UCSD-AML1 (cell line): ENCODE data around the gene MAP3K5.

Experiments
- DNase-seq: peaks from one replicate; lab custom pipeline; 2025; ENCODE audit not compliant: unreplicated experiment; lab: John Stamatoyannopoulos, UW

MAP3K5 gene

DNA sequence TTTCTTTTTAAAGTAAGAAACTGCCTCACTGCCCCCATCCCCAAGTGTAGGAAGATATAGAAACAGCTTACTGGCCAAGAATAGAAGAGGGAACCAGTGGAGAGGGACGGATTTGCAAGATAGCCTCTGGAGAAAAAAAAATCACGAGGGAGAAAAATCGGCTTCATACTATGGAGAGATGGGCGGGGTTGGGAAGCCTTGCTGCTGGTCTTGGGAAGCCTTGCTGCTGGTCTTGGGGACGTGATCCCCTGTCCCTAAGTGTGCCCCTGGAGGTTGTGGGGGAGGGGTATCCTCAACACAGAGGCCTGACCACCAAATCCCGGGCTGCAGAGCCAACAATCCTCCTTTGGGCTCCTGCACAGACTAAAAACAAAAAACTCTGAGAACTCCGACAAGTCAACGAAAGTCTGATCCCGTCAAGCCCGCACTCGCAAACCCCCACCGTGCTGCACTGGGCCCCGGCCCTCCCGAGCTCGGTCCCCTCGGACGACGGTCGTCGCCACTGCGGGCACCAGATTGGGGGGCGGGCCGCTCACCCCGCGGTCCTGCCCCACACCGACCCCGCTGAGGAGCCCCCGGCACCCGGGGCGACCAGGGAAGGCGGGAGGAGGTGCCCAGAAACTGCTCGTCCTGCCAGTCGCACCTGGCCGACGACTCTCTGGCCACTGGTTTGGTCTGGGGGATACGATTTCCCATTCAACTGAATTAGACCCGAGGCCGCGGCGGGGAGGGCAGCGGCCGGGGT is 242.8 kb downstream of the MAP3K5 start:
- peak; percentile 36 for DNase-seq

DNA sequence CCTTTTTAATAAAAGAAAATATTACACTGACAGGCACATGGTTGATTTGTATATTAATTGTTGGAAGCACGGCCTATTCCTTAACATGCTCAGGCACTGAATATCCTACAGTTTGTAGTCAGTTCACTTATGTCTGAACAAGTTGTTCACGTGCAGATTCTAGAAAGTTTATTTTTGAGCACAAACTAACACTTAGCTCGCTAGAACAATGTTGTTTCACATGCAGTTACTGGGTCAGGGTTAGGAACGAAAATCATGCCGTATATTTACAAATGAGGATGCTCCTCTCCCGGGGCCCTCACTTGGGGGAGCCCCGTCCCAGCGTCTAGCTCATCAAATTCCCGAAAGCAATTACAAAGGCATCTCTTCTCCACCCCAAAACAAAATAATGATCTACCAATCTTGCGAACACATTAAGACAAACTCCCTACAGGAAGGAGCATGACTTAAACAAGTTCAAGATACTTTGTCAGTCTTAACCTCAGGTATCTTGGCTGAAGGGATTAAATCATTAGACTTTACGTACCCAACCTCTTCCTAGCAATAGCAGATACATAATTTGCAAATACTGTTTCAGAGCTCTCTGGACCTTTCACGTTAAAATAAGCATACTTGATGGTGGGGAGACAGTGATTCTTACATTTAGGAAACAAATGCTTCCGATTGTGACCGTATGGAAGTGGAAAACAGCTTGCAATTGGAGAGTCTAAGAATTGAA is 243.5 kb downstream of the MAP3K5 start:
- no peak for DNase-seq

DNA sequence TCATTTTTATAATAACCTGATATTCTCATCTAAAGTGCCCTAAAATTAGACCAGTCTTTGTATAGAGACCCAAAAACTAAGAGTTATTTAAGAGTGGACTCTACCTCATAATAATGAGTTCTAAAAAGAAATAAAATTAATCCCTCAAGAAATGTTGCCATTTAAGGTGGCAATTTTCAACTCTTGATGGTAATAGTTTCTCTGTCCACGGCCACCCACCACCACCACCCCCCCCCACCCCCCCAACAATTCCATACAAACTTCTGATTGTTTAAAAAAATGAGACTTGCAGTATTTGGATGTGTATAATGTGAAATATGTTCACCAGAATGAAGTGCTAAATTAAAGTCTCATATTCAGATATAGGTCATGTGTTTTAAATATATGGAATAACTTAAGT is 244.4 kb downstream of the MAP3K5 start:
- no peak for DNase-seq

DNA sequence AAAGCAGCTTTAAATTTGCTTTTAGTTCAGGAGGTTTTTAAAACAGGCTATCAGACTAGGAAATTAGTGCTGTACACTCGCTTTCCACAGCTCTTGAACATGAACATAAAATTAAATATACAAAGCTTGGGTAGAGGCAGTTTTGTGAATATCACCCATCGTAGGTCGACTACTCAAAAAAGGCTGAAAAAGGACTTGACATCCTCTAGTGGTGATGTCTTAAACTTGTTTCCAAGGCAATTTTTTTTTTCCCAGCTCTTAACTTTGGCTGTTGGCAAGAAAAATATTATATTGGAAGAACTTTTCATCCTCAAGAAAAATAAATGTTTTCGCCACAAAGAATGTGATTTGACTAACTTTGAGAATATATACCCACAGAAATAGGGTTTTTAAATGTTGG is 244.9 kb downstream of the MAP3K5 start:
- no peak for DNase-seq

DNA sequence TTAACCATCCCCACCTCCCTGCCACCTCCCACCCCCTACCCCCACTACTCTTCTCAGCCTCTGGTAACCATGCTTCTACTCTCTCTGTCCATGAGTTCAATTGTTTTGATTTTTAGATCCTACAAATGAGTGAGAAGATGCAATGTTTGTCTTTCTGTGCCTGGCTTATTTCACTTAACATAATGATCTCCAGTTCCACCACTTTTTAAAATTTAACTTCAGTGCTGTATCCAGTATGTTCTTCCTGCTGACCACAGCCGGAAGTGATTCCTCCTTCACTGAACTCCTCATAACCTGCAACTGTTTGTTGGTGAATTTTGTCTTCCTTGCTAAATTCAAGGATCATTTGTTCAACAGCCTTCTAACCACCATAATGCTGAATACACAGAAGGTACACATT is 245.9 kb downstream of the MAP3K5 start:
- DNase-seq, result no peak

DNA sequence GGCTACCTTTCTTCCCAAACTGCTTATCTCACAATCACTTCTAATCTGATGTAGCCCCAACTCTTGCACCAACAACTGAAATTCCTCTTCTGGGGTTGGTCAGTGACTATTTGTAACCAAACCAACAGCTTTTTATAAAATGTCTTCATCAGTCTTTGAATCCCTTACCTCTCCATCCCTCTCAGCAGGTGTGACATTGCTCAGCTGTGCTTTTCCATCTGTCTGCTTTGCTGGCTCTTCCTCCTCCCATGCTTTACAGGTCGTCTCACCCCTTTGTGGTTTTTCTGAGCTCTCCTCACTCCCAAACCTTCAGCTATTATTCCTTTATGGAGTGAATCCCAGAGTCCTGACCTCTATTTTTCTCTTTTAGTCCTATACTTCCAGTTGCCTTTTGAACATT is 248.0 kb downstream of the MAP3K5 start:
- DNase-seq, result no peak

DNA sequence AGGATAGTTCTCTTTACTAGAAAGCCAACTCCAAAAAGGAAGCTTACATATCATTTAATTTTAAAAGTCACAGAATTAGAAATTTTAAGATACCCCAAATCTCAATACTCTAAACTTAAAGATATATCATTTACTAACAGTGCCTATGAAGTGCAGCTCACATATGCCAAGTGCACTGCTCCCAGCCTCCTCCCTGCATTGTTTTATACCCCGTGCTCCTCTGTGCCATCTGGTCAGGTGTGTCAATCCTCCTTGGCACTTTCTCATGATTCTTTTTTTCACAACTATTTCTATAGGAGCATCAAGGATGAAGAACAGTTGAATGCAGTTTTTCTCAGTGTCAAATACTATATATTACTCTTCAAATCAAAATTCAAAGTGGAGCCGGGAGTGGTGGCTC is 250.9 kb downstream of the MAP3K5 start:
- no peak for DNase-seq

DNA sequence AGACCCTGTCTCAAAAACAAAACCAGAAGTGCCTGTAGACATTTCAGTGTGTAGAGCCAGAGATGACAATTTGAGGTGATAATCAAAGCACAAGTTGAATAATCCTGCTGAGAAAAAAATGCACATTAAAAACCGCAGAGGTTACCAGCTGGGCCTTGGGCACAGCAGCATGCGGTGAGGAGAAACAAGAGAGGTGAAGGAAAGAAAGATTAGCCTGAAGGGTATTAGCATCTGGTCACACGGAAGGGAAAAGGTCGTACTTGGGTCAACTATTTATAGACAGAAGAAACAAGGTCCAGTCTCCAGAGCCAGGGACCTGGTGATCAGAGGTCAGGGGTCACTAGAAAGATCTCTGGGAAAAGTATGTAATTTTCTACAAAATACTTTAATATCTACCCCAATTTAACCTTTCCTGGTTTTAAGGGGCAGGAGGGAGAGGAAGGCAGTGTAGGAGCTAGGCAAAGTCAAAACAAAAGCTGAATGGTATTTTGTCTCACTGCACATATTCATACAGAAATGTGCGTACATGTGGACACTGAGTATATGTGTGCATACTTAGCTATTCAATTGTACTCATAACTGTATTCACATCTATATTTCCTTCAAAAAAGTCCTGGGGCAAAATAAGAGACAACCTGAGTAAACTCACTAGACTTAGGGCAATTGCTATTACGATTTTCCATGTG is 252.2 kb downstream of the MAP3K5 start:
- no peak for DNase-seq

DNA sequence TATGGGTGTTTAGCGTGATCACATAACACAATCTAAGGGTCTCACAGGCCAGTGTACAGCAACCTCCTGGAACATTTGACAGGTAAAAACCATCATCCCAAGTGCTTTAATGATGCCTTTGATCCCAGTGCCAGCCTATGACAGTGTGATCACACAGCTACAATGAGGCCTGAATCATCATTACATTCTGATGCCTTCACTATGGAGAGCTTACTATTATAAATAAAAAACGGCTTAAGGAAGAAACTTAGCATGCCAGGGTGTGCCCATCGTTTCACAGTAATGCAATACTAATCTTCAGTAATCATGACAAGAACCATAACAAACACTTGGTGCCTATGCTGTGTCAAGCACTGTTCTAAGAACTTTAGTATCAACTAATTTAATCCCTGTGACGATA is 253.4 kb downstream of the MAP3K5 start:
- DNase-seq, result no peak

DNA sequence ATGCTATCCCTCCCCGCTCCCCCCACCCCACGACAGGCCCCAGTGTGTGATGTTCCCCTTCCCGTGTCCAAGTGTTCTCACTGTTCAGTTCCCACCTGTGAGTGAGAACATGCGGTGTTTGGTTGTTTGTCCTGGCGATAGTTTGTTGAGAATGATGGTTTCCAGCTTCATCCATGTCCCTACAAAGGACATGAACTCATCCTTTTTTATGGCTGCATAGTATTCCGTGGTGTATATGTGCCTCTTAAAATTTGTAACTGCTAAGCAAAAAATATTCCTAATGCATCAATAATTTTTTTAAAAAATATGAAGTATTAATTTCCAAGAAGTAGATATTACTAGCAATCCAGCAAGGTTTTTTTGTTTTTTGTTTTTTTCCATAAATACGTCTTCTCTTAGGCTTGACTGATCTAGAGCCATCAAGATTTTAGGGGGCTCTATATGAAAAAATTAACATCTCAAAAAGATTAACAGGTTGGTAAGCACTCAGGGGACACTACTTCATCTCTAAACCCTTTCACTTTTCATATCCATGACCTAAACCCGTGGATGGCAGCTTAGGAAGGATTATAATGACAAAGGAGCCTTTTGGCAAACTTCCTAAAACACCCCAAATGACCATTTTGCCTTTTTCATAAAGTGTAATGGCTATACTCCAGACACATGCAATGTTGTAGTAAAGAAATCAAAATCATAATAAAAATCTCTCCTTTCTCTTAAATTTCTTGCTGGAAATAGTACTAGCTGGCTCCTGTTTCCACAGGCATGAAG is 256.2 kb downstream of the MAP3K5 start:
- no peak for DNase-seq

DNA sequence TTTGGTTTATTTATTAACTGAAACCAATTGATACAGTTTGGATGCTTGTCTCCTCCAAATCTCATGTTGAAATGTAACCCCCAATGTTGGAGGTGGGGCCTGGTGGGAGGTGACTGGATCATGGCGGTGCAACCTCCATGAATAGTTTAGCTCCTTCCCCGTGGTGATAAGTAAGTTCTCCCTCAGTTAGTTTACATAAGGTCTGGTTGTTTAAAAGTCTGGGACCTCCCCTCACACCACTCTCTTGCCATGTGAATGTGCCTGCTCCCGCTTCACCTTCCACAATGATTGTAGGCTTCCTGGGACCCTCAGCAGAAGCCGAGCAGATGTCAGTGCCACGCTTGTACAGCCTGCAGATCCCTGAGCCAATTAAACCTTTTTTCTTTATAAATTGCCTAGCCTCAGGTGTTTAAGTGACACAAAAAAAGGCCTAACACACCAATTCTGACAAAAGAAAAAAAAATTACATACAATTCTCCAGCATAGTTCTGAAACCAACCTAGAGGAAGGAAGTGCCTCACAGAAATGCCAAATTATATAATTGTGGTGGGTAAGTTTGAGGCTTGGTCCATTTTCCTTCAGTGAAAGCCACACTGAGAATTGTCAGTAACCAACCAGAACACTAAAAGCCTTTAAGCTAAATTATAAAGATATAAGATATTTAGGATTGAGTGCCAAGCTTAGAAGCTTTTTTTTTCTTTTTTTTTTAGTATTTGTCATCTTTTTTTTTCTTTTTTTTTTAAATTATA is 257.1 kb downstream of the MAP3K5 start:
- no peak for DNase-seq

DNA sequence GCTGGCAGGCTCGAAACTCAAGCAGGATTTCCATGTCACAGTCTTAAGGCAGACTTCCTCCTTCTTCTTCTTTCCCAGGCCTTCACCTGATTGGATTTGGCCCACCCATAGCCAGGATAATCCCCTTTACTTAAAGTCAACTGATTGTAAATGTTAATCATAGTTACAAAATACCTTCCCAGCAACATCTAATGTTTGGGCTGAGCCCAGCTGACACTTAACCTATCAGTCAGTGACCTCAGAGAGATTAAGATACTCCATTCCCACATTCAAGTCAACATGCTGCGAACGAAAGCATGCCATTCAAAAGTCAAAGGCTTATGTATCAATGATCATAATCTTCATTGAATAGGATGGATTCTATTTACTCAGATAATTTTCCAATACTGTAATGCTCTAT is 258.0 kb downstream of the MAP3K5 start:
- no peak for DNase-seq

DNA sequence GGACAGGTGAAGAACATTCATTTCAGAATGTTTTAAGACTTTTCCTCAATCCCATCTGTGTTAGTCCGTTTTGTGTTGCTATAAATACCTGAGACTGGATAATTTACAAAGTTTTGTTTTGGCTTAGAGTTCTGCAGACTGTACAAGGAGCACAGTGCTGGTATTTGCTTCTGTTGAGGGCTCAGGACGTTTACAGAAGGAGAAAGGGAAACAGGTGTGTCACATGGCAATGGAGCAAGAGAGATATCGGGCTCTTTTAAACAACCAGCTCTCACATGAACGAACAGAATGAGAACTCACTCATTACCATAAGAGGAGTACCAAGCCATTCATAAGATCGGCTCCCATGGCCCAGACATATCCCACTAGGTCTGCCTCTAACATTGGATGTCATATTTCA is 258.8 kb downstream of the MAP3K5 start:
- DNase-seq, result no peak

DNA sequence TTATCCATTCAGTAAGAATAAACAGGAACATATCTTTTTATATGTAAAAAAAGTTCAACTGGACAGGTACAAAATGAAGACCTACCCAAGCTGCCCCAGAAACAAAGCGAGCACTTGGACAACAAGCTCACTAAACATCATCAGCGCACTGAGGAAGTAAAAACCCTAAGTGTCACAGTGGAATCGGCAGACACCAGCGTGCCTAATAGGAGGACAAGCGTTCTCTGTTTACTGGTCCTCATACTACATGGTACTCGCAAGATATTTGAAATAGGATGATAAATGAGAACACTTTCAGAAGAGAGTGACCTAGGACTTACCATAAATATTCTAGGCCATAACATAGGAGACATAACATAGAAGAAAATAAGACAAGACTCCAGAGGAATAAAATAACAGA is 260.2 kb downstream of the MAP3K5 start:
- no peak for DNase-seq

DNA sequence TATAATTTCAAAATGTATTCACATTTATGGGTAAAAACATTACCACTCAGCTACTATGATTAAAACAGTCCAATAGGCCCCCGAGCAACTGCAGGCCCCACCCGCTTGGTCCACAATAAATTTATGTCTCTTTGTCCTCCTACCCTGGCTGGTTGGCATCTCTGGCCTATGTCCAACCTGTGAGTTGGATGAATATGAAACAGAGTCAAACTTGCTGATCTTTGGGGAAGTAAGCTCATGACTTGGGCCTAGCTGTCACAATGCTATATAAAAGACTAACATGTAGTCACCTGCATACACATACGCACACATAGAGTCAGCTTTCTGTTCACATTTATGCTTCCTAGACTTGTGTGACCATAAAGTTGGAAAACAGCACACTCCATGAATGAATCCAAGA is 262.6 kb downstream of the MAP3K5 start:
- DNase-seq, result no peak

DNA sequence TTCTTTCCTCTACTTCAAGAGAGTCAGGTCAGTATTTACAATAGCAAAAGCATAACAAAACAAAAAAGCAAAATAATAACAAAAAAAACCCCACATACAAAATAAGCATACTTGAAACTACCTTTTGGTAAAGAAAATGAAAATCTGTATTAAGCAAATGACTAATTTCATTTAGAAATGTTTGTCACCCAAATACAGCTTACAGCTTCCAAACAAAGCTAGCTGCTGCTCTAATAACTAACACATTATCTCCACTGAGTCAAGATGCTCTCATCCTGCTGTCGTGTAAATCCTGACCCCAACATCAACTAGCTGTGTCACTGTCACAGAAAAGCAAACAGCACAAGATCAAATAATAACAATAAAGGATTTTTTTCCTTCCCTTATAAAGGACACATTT is 263.8 kb downstream of the MAP3K5 start:
- DNase-seq, result no peak

DNA sequence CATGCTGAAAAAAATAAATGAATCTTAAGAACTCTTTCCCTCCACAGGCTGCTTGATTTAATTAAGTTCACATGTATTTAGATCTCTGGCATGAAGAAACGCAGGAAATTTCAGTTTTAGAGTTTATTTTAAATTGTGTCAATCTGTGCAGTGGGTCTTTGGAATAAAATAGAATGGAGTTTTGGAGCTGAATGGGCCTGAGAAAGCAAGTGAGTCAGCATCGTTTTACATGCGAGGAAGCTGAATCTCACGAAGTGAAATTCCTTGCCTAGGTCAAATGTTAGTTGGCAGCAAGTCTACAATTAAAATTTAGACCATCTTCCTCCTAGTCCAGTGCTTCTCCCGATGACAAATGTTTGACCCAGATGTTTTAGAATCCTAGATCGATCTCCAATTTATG is 264.4 kb downstream of the MAP3K5 start:
- DNase-seq, result no peak

DNA sequence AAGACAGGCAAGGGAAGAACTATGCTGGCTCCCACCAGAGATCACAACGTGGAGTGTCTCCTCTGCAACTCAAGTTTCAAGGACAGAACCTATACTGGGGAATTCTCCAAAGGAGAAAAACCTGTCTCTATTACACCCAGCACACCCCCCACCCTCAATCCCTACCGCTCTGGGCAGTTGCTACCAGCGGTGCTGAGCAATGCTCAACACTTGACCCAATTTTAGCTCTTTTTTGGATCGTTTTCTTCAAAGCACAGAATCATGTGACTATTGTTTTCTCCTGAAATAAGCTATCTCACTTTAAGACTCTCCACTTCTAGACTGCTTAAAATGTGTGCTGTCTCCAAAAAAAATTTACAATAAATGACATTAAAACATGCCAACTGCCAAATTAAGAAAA is 265.3 kb downstream of the MAP3K5 start:
- no peak for DNase-seq

DNA sequence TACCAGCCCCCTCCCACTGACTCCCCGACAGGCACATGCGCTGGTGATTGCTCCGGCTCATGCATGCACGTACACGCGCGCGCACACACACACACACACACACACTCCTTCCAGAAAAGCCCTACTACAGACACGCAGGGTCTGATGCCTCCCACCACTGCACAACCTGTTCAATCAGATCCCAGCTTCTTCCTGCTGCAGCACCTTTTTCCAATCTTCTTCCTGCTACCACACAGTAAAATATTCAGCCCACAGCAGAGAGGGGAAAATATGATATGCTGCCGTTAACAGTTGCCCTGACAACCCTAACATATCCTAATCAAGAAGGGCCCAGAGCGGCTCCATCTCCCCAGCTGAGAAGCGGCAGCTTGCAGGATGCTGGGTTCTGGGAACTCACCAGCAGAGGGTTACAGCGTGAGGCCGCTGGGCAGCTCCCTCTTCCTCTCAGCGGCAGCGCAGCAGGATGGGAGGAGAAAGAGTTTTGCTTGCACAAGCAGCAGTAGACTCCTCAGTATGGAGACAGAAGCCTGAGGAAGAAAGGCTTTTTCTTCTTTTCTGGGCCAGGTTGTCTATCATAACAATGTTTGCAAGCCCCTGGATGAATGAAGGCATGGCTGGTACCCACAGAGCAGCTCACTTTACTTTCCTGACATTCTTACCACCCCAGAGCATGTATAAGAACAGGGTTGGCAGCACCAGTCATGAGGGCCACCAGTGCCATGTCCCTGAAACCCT is 265.9 kb downstream of the MAP3K5 start:
- DNase-seq, result peak; percentile 80

DNA sequence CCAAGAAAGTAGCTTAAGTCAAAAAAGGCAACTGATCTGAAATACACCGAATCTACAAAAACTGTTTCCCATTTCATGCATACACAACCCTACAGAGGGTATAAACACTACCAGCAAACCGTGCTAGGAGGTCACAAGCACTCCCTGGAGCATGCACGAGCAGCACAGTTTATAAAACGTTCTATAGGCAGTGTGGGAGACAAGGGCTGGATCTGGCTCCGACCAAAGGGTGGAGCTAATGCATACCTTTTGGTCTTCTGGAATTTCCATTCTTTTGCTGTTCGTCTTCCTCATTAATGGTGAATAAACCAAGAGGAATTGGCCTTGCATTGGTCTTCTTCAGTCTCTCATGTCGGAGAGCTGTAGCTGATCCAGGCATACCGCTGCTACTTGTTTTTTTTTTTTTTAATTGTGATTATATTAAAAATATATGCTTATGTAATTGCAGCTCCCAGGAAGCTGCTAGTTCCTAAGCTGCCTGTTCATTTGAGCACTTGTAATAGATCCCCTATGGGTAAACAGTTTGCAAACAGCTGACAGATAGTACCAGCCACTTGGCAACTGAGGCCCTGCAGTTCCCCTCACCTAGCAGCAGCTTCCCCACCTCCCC is 266.6 kb downstream of the MAP3K5 start:
- peak; percentile 18 for DNase-seq
